HG03354 (cell line): ENCODE results near the gene SIK3.

ENCODE experiments used
- ATAC-seq: cut with Tn5 transposase; IDR thresholded peaks from one replicate; pipeline ENCODE4 v1.9.1; 2021; ENCODE audit warnings: mild to moderate bottlenecking; ENCODE audit not compliant: unreplicated experiment, poor library complexity, severe bottlenecking

Gene SIK3

GRCh38 chr11:116946414-116946813, 151.8 kb downstream of the SIK3 start:
- ATAC-seq, result no peak

GRCh38 chr11:116939499-116939898, 158.7 kb downstream of the SIK3 start:
- no peak for ATAC-seq

- ATAC-seq, result no peak
Observed at GRCh38 chr11:116938471-116939070, 159.7 kb downstream of the SIK3 start.

- ATAC-seq, result no peak
Observed at GRCh38 chr11:116936754-116937446, 161.3 kb downstream of the SIK3 start.

GRCh38 chr11:116935514-116935913, 162.7 kb downstream of the SIK3 start:
- no peak for ATAC-seq

- no peak for ATAC-seq
Observed at GRCh38 chr11:116935089-116935488, 163.1 kb downstream of the SIK3 start.

GRCh38 chr11:116933961-116934360, 164.3 kb downstream of the SIK3 start:
- ATAC-seq, result no peak

- ATAC-seq, result no peak
Observed at GRCh38 chr11:116932181-116932580, 166.0 kb downstream of the SIK3 start.

- peak; percentile 47 for ATAC-seq
Observed at GRCh38 chr11:116931206-116931953, 166.8 kb downstream of the SIK3 start.

- ATAC-seq, result no peak
Observed at GRCh38 chr11:116930586-116930985, 167.6 kb downstream of the SIK3 start.

GRCh38 chr11:116930177-116930576, 168.1 kb downstream of the SIK3 start:
- ATAC-seq, result no peak

- no peak for ATAC-seq
Observed at GRCh38 chr11:116929414-116930090, 168.7 kb downstream of the SIK3 start.

- no peak for ATAC-seq
Observed at GRCh38 chr11:116928845-116929244, 169.4 kb downstream of the SIK3 start.

GRCh38 chr11:116928102-116928777, 170.0 kb downstream of the SIK3 start:
- peak; percentile 74 for ATAC-seq

GRCh38 chr11:116927163-116927974, 170.9 kb downstream of the SIK3 start:
- ATAC-seq, result no peak

GRCh38 chr11:116925050-116925449, 173.2 kb downstream of the SIK3 start:
- ATAC-seq, result peak; percentile 35

GRCh38 chr11:116918925-116919655, 179.1 kb downstream of the SIK3 start:
- ATAC-seq, result no peak

GRCh38 chr11:116917632-116918031, 180.6 kb downstream of the SIK3 start:
- ATAC-seq, result no peak
